HL-60/S4 treated with retinoic acid at 250 ng/mL for 4 days and 3 days (cell line): ENCODE data around the gene CD101.

Source experiments
- in situ Hi-C: fragments of 300-500 bp; cut with MboI; formaldehyde crosslinking; loops from 2 replicates; pipeline ENCODE4 v1.7.0; 2022; ENCODE audit warnings: low sequenced_read_pairs

The CD101 gene

GRCh38 chr1:117051224-117052064 lies 49.9 kb downstream of the CD101 start:
- in situ Hi-C loops: loop anchor here (10.0 to 25.0 kb wide), 2 partner anchors 317 to 464 kb away; no protein-coding TSS in a partner anchor

GRCh38 chr1:117054068-117054467 lies 52.5 kb downstream of the CD101 start:
- in situ Hi-C loops: loop anchor here (10.0 to 25.0 kb wide), 2 partner anchors 319 to 467 kb away; no protein-coding TSS in a partner anchor

- in situ Hi-C loops: loop anchor here (10.0 to 25.0 kb wide), 2 partner anchors 324 to 472 kb away; no protein-coding TSS in a partner anchor
Observed at GRCh38 chr1:117058810-117059209, 57.2 kb downstream of the CD101 start.

- in situ Hi-C loops: loop anchor here (10.0 to 25.0 kb wide), 2 partner anchors 325 to 472 kb away; no protein-coding TSS in a partner anchor
Observed at GRCh38 chr1:117059334-117059677, 57.7 kb downstream of the CD101 start.

- in situ Hi-C loops: loop anchor here (10.0 to 25.0 kb wide), 2 partner anchors 325 to 473 kb away; no protein-coding TSS in a partner anchor
Observed at GRCh38 chr1:117059678-117060440, 58.3 kb downstream of the CD101 start, which contains the start of gene TTF2. Gene TTF2 (plus strand): TSS chr1:117060326. CDS start chr1:117060347, 21 bp downstream.

- in situ Hi-C loops: loop anchor here (25.0 kb wide), 1 partner anchor 473 kb away; no protein-coding TSS in a partner anchor
Observed at GRCh38 chr1:117060441-117061317, 59.1 kb downstream of the CD101 start.

- in situ Hi-C loops: loop anchor here (25.0 kb wide), 1 partner anchor 475 kb away; no protein-coding TSS in a partner anchor
Observed at GRCh38 chr1:117061986-117062415, 60.4 kb downstream of the CD101 start.

GRCh38 chr1:117066367-117066766 lies 64.8 kb downstream of the CD101 start:
- in situ Hi-C loops: loop anchor here (25.0 kb wide), 1 partner anchor 479 kb away; no protein-coding TSS in a partner anchor

GRCh38 chr1:117067533-117068370 lies 66.2 kb downstream of the CD101 start:
- in situ Hi-C loops: loop anchor here (25.0 kb wide), 1 partner anchor 480 kb away; no protein-coding TSS in a partner anchor

GRCh38 chr1:117068580-117068979 lies 67.0 kb downstream of the CD101 start:
- in situ Hi-C loops: loop anchor here (25.0 kb wide), 1 partner anchor 481 kb away; no protein-coding TSS in a partner anchor

GRCh38 chr1:117069220-117069844 lies 67.8 kb downstream of the CD101 start:
- in situ Hi-C loops: loop anchor here (25.0 kb wide), 1 partner anchor 482 kb away; no protein-coding TSS in a partner anchor

GRCh38 chr1:117070124-117070523 lies 68.6 kb downstream of the CD101 start:
- in situ Hi-C loops: loop anchor here (25.0 kb wide), 1 partner anchor 483 kb away; no protein-coding TSS in a partner anchor

GRCh38 chr1:117076648-117077047 lies 75.1 kb downstream of the CD101 start:
- in situ Hi-C loops: no loop called here

GRCh38 chr1:117077267-117077666 lies 75.7 kb downstream of the CD101 start:
- in situ Hi-C loops: no loop called here

- in situ Hi-C loops: no loop called here
Observed at GRCh38 chr1:117079737-117080136, 78.2 kb downstream of the CD101 start.

GRCh38 chr1:117084231-117084630 lies 82.7 kb downstream of the CD101 start:
- in situ Hi-C loops: no loop called here
